Left ventricle myocardium inferior (tissue), 1 donor: ENCODE results near the gene GIMAP2. TPM values are rescaled to one million over a fixed set of nuclear protein-coding genes. Genes with fewer than 3 reads are reported as not detected.

ENCODE experiments used
- DNase-seq: peaks from one replicate; pipeline ENCODE4 v3.0.0-alpha.2; 2020
- H3K27ac ChIP-seq: fragments of 200-600 bp; replicated peaks from 2 replicates; pipeline ENCODE4 v1.8.0; 2021
- H3K27me3 ChIP-seq: fragments of 200-600 bp; 2 replicates; pipeline ENCODE4 v1.8.0; 2021; ENCODE audit warnings: low read depth
- H3K36me3 ChIP-seq: fragments of 200-600 bp; 2 replicates; pipeline ENCODE4 v1.8.0; 2021
- H3K4me1 ChIP-seq: fragments of 200-600 bp; 2 replicates; pipeline ENCODE4 v1.8.0; 2021
- H3K4me3 ChIP-seq: fragments of 200-600 bp; 2 replicates; pipeline ENCODE4 v1.8.0; 2021; ENCODE audit warnings: mild to moderate bottlenecking, moderate library complexity
- H3K9me3 ChIP-seq: fragments of 200-600 bp; replicated peaks from 2 replicates; pipeline ENCODE4 v1.8.0; 2021
- CTCF ChIP-seq: fragments of 200-600 bp; IDR thresholded peaks from 2 replicates; pipeline ENCODE4 v1.8.0; 2021; ENCODE audit warnings: antibody characterized with exemption, mild to moderate bottlenecking, borderline replicate concordance
- intact Hi-C: fragments of 100-400 bp; cut with micrococcal nuclease; formaldehyde crosslinking; loops from one replicate; pipeline ENCODE4 v1.11.0; 2022
- total RNA-seq: library from RNA; stranded (reverse); fragmentation: NEBNext Ultra II Directional; extraction: Animal tissue kit (Norgen Biotek cat#: 25700); gene quantifications from one replicate; pipeline ENCODE4 v1.2.1, GENCODE V29; 2021
- donor health status: DM: no; HTN: yes; CAD: no; lungs with severe emphysema.

Gene GIMAP2
- total RNA-seq, 1 donor from 2014 or later: 5.0 TPM

GRCh38 chr7:150728609-150729008 is 43.1 kb downstream of the GIMAP2 start:
- Histone ChIP-seq H3K36me3 (no peaks in the 10 kb centered on the region), H3K27ac (no peak overlapping the region), H3K4me1 (peaks cover 4% of the 10 kb centered on the region), H3K9me3 (peaks cover 34% of the 10 kb centered on the region), H3K27me3 (no peaks in the 10 kb centered on the region), H3K4me3 (no peak overlapping the region)
- no peak for DNase-seq
- intact Hi-C loops: no loop called here
- TF ChIP-seq CTCF: no peak

- Histone ChIP-seq H3K27me3 (no peaks in the 10 kb centered on the region), H3K9me3 (peaks cover 23% of the 10 kb centered on the region), H3K4me1 (peaks cover 11% of the 10 kb centered on the region), H3K27ac (no peak overlapping the region), H3K4me3 (no peak overlapping the region), H3K36me3 (no peaks in the 10 kb centered on the region)
- no peak for TF ChIP-seq CTCF
- intact Hi-C loops: no loop called here
- DNase-seq: no peak
Observed at GRCh38 chr7:150731916-150732315, 46.4 kb downstream of the GIMAP2 start.

- no peak for TF ChIP-seq CTCF
- H3K36me3 ChIP-seq: no peaks in the 10 kb centered on the region
- peaks cover 15% of the 10 kb centered on the region for H3K9me3 ChIP-seq
- DNase-seq: no peak
- H3K4me3 ChIP-seq: no peak overlapping the region
- peaks cover 20% of the 10 kb centered on the region for H3K4me1 ChIP-seq
- H3K27me3 ChIP-seq: no peaks in the 10 kb centered on the region
- H3K27ac ChIP-seq: no peak overlapping the region
- intact Hi-C loops: no loop called here
Observed at GRCh38 chr7:150732786-150733481, 47.4 kb downstream of the GIMAP2 start.

- no peak overlapping the region for H3K4me3 ChIP-seq
- intact Hi-C loops: no loop called here
- peaks cover 23% of the 10 kb centered on the region for H3K4me1 ChIP-seq
- no peak for DNase-seq
- H3K36me3 ChIP-seq: no peaks in the 10 kb centered on the region
- H3K27ac ChIP-seq: no peak overlapping the region
- no peak for TF ChIP-seq CTCF
- no peaks in the 10 kb centered on the region for H3K27me3 ChIP-seq
- peaks cover 9% of the 10 kb centered on the region for H3K9me3 ChIP-seq
Observed at GRCh38 chr7:150733482-150734095, 48.1 kb downstream of the GIMAP2 start.

GRCh38 chr7:150734254-150734653 is 48.7 kb downstream of the GIMAP2 start:
- peaks cover 2% of the 10 kb centered on the region for H3K9me3 ChIP-seq
- H3K36me3 ChIP-seq: no peaks in the 10 kb centered on the region
- intact Hi-C loops: no loop called here
- H3K4me1 ChIP-seq: peaks cover 23% of the 10 kb centered on the region
- no peak overlapping the region for H3K4me3 ChIP-seq
- no peak for DNase-seq
- no peak overlapping the region for H3K27ac ChIP-seq
- H3K27me3 ChIP-seq: no peaks in the 10 kb centered on the region
- TF ChIP-seq CTCF: no peak
